MG63 (cell line): ENCODE measurements around the gene NMB. TPM values are rescaled to one million over a fixed set of nuclear protein-coding genes. Genes with fewer than 3 reads are reported as not detected.

ENCODE experiments used
- total RNA-seq: library from RNA; depleted of rRNA; stranded (reverse); fragments of >200 nt; shearing (Covaris generic); gene quantifications from 2 replicates; pipeline ENCODE4 v1.2.3, GENCODE V29; 2014; ENCODE audit warnings: low replicate concordance; rRNA removed

Gene NMB
- total RNA-seq, 1 experiment from 2014 or later: not detected

Other genes starting within 250 kb of the NMB start
- 6.9 and 11.0 TPM in 2 replicates for gene ZSCAN2, start 57.2 kb downstream of the NMB start, total RNA-seq
- gene WDR73, start 3.9 kb downstream of the NMB start, total RNA-seq: 34.2 and 34.3 TPM in 2 replicates
- 294 and 550 TPM in 2 replicates for gene SEC11A, start 57.9 kb upstream of the NMB start, total RNA-seq
- gene ZNF592, start 90.4 kb upstream of the NMB start, total RNA-seq: 2.6 and 4.6 TPM in 2 replicates
- gene ALPK3, start 159.2 kb upstream of the NMB start, total RNA-seq: 1.1 TPM in 1 of 2 replicates, not detected in the other
- not detected in 2 replicates for gene SLC28A1, start 226.5 kb upstream of the NMB start, total RNA-seq